HCT116 (cell line): ENCODE data around the gene CHID1.

Experiments used
- CTCF ChIP-seq, 3 experiments: fragments of 200-600 bp in 1 of 3; sonication (generic) in 1 of 3; IDR thresholded peaks in 2 of 3; conservative IDR thresholded peaks in 1 of 3; 2 replicates each; pipeline ENCODE4 v1.5.1; 2012 to 2017; ENCODE audit warnings: low read depth in 2 of 3, low read length in 2 of 3, antibody characterized with exemption in 1 of 3, borderline replicate concordance in 1 of 3, control low read depth in 1 of 3, mild to moderate bottlenecking in 1 of 3, mixed read lengths in 1 of 3, mixed run types in 1 of 3, moderate library complexity in 1 of 3; ENCODE audit not compliant: insufficient read depth in 1 of 3
- EZH2 ChIP-seq: fragments of 200-600 bp; sonication (generic); IDR thresholded peaks from 2 replicates; pipeline ENCODE4 v1.6.1; 2017; ENCODE audit warnings: antibody characterized with exemption, mixed run types
- EZH2phosphoT487 ChIP-seq: fragments of 200-600 bp; IDR thresholded peaks from 2 replicates; pipeline ENCODE4 v1.6.1; 2018; ENCODE audit warnings: antibody characterized with exemption, borderline replicate concordance
- FOSL1 ChIP-seq: IDR thresholded peaks from 2 replicates; pipeline ENCODE4 v1.6.1; 2012; ENCODE audit warnings: low read depth
- JUND ChIP-seq: IDR thresholded peaks from 2 replicates; pipeline ENCODE4 v1.6.1; 2012
- MAX ChIP-seq: IDR thresholded peaks from 2 replicates; pipeline ENCODE4 v1.6.1; 2012
- POLR2A ChIP-seq: IDR thresholded peaks from 2 replicates; pipeline ENCODE4 v1.7.0; 2011; ENCODE audit warnings: borderline replicate concordance; ENCODE audit not compliant: insufficient read depth, insufficient read length; ENCODE audit errors: extremely low read depth
- POLR2AphosphoS5 ChIP-seq: IDR thresholded peaks from 2 replicates; pipeline ENCODE4 v1.6.1; 2011; ENCODE audit warnings: mild to moderate bottlenecking, low read depth, low read length, moderate library complexity
- REST ChIP-seq: IDR thresholded peaks from 2 replicates; pipeline ENCODE4 v1.6.1; 2012; ENCODE audit warnings: low read depth
- SRF ChIP-seq: IDR thresholded peaks from 2 replicates; pipeline ENCODE4 v1.6.1; 2012; ENCODE audit warnings: low read depth
- TCF7L2 ChIP-seq: IDR thresholded peaks from 2 replicates; pipeline ENCODE4 v1.7.0; 2011; ENCODE audit warnings: borderline replicate concordance, inconsistent platforms; ENCODE audit not compliant: insufficient read depth, insufficient read length; ENCODE audit errors: extremely low read depth
- YY1 ChIP-seq: IDR thresholded peaks from 2 replicates; pipeline ENCODE4 v1.6.1; 2011; ENCODE audit warnings: low read length, low read depth, moderate library complexity, mild to moderate bottlenecking; ENCODE audit not compliant: insufficient replicate concordance; ENCODE audit errors: extremely low read depth
- ZNF274 ChIP-seq: fragments of 200-500 bp; sonication (Bioruptor generic); IDR thresholded peaks from 2 replicates; pipeline ENCODE4 v1.6.1; 2014; ENCODE audit warnings: mild to moderate bottlenecking, low read depth, low read length, inconsistent platforms

GRCh38 chr11:911031-911889, 650 bp upstream of the CHID1 start:
- TF ChIP-seq FOSL1, result no peak
- no peak for TF ChIP-seq CTCF (IDR thresholded peaks at IDR 0.05 in 2 of 3, conservative IDR thresholded peaks at IDR 0.05 in 1 of 3; ENCODE audit: borderline replicate concordance in 1 of 3, insufficient read depth in 1 of 3, low read depth in 2 of 3, low read length in 2 of 3)
- TF ChIP-seq POLR2A, result peak; percentile 74
- TF ChIP-seq POLR2AphosphoS5, result peak; percentile 81
- TF ChIP-seq EZH2phosphoT487, result no peak
- TF ChIP-seq ZNF274, result no peak
- TF ChIP-seq SRF, result no peak
- TF ChIP-seq MAX, result no peak; the same call in 1 of the 2 replicates
- TF ChIP-seq YY1, result no peak
- no peak for TF ChIP-seq REST
- no peak for TF ChIP-seq EZH2
- TF ChIP-seq TCF7L2, result no peak
- TF ChIP-seq JUND, result no peak
